Effector CD8-positive, alpha-beta T cell (primary cell): Measurements from ENCODE around the gene TNFRSF1B.
A peak's percentile ranks its signal among the peaks of the same experiment; 100 is the strongest.

Source experiments
- DNase-seq: peaks from one replicate; lab custom pipeline; 2025; lab: John Stamatoyannopoulos, UW

TNFRSF1B gene

GRCh38 chr1:12194666-12195216 is 27.9 kb downstream of the TNFRSF1B start:
- DNase-seq: no peak

GRCh38 chr1:12195416-12195815 is 28.6 kb downstream of the TNFRSF1B start:
- no peak for DNase-seq

- no peak for DNase-seq
Measured at GRCh38 chr1:12196641-12197482, 30.1 kb downstream of the TNFRSF1B start.

- no peak for DNase-seq
Measured at GRCh38 chr1:12197483-12197880, 30.7 kb downstream of the TNFRSF1B start.

GRCh38 chr1:12200208-12200607 is 33.4 kb downstream of the TNFRSF1B start:
- DNase-seq: no peak

GRCh38 chr1:12201352-12202189 is 34.8 kb downstream of the TNFRSF1B start:
- no peak for DNase-seq

GRCh38 chr1:12202190-12202497 is 35.4 kb downstream of the TNFRSF1B start:
- DNase-seq: no peak

- DNase-seq: no peak
Measured at GRCh38 chr1:12202577-12202976, 35.8 kb downstream of the TNFRSF1B start.

- DNase-seq: no peak
Measured at GRCh38 chr1:12203216-12204007, 36.6 kb downstream of the TNFRSF1B start.

GRCh38 chr1:12204140-12204539 is 37.3 kb downstream of the TNFRSF1B start:
- DNase-seq: no peak

GRCh38 chr1:12204754-12205658 is 38.2 kb downstream of the TNFRSF1B start:
- no peak for DNase-seq

- no peak for DNase-seq
Measured at GRCh38 chr1:12206238-12206637, 39.4 kb downstream of the TNFRSF1B start.

- no peak for DNase-seq
Measured at GRCh38 chr1:12206792-12207424, 40.1 kb downstream of the TNFRSF1B start.

GRCh38 chr1:12208271-12208670 is 41.5 kb downstream of the TNFRSF1B start:
- DNase-seq: no peak

GRCh38 chr1:12208764-12209494 is 42.1 kb downstream of the TNFRSF1B start:
- DNase-seq: peak; percentile 89

- DNase-seq: no peak
Measured at GRCh38 chr1:12209495-12209832, 42.7 kb downstream of the TNFRSF1B start.

GRCh38 chr1:12215118-12215961 is 48.5 kb downstream of the TNFRSF1B start:
- DNase-seq: no peak

- no peak for DNase-seq
Measured at GRCh38 chr1:12219800-12220199, 53.0 kb downstream of the TNFRSF1B start.

- no peak for DNase-seq
Measured at GRCh38 chr1:12220890-12221289, 54.1 kb downstream of the TNFRSF1B start.
